ENCODE results near the gene DGLUCY.

DNA sequence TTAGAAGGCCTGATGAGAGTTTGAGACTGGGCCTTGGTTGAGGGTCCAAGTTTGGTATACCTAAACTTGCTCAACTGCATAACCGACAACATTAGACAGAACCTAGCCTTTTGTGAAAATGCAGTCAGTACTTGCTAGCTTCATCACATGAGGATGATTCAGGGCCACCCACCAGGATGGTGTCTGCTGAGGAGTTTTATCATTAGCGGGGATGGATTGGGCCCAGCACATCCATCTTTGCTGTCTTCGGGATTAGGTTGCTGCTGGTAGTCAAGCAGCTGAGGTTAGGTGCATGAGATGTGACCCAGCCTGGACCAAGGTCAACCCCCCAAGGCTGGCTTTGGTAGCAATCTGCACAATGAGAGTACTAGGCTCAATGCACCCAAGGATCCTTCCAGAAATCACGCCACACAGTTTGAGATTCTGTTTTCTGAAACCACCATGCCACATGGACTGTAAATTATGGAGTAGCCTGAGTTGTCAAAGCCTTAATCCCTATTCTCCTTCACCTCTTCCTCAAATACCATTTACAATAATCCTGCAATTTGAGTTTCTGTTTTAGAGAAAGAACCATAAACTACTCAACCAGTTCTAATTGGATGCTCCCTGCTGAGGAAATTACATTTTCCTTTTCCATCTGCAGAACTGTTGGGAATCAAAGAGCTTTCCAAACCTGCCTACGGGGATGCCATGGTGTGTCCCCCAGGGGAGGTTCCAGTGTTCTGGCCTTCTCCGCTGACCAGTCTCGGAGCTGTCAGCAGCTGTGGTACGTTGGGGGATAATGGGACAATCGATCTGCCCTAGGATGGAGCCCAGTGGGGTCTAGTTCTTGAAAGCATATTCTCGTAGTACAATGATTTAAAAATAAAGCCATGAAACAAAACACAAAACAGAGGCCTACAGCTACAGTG is 61.7 kb downstream of the DGLUCY start:
- TF ChIP-seq, protein P1, sequence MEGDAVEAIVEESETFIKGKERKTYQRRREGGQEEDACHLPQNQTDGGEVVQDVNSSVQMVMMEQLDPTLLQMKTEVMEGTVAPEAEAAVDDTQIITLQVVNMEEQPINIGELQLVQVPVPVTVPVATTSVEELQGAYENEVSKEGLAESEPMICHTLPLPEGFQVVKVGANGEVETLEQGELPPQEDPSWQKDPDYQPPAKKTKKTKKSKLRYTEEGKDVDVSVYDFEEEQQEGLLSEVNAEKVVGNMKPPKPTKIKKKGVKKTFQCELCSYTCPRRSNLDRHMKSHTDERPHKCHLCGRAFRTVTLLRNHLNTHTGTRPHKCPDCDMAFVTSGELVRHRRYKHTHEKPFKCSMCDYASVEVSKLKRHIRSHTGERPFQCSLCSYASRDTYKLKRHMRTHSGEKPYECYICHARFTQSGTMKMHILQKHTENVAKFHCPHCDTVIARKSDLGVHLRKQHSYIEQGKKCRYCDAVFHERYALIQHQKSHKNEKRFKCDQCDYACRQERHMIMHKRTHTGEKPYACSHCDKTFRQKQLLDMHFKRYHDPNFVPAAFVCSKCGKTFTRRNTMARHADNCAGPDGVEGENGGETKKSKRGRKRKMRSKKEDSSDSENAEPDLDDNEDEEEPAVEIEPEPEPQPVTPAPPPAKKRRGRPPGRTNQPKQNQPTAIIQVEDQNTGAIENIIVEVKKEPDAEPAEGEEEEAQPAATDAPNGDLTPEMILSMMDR (IDR thresholded peaks at IDR 0.05): no peak
- TF ChIP-seq ZFX (IDR thresholded peaks at IDR 0.05; ENCODE audit: borderline replicate concordance): no peak
